ENCODE results near the gene SCYGR8.

Gene SCYGR8

GRCh38 chr2:227767830-227768229 lies 22.1 kb downstream of the SCYGR8 start:
- Histone ChIP-seq H3K36me3 (ENCODE audit: control insufficient read depth in 1 of 2, insufficient read depth in 2 of 2, low read depth in 1 of 2, low read length in 2 of 2) (no peaks in the 10 kb centered on the region), H3K14ac (ENCODE audit: low read length in 2 of 2) (no peak overlapping the region), H2AFZ (ENCODE audit: low read depth, low read length) (no peak overlapping the region), H3K9ac (ENCODE audit: low read length) (no peak overlapping the region), H3K4me1 (ENCODE audit: control insufficient read depth, insufficient read depth, low read depth, low read length) (peaks cover 7% of the 10 kb centered on the region), H4K91ac (ENCODE audit: low read length) (no peak overlapping the region), H2BK12ac (ENCODE audit: low read length in 2 of 2) (no peak overlapping the region), H4K8ac (ENCODE audit: low read length) (no peak overlapping the region), H3K27ac (ENCODE audit: low read length, poor library complexity, severe bottlenecking) (no peak overlapping the region), H2BK15ac (ENCODE audit: low read depth, poor library complexity, severe bottlenecking) (peak overlapping the region; percentile 62), H3K4me3 (ENCODE audit: insufficient read depth in 1 of 2, low read depth in 1 of 2, low read length in 2 of 2) (no peak overlapping the region), H2BK120ac (ENCODE audit: low read depth, low read length) (no peak overlapping the region), H2BK5ac (ENCODE audit: low read depth, low read length, poor library complexity, severe bottlenecking) (no peak overlapping the region), H3K4ac (ENCODE audit: low read depth in 1 of 2, low read length in 2 of 2) (no peak overlapping the region), H3K18ac (ENCODE audit: low read depth in 1 of 2, low read length in 2 of 2) (no peak overlapping the region), H3K79me1 (replicated peaks; ENCODE audit: low read length, poor library complexity, severe bottlenecking) (no peaks in the 10 kb centered on the region), H3K4me2 (ENCODE audit: low read length, poor library complexity, severe bottlenecking) (no peak overlapping the region), H2AK5ac (ENCODE audit: low read length, severe bottlenecking) (peak overlapping the region; percentile 35), H3K23ac (ENCODE audit: low read length in 2 of 2) (no peak overlapping the region), H3K9me3 (ENCODE audit: control insufficient read depth, low read length) (no peaks in the 10 kb centered on the region), H3K27me3 (ENCODE audit: control insufficient read depth in 1 of 2, insufficient read depth in 1 of 2, low read length in 2 of 2) (no peaks in the 10 kb centered on the region)
- no peak for DNase-seq
- WGBS: 93% methylated on average over 22 of the region's 22 CpGs

DNA sequence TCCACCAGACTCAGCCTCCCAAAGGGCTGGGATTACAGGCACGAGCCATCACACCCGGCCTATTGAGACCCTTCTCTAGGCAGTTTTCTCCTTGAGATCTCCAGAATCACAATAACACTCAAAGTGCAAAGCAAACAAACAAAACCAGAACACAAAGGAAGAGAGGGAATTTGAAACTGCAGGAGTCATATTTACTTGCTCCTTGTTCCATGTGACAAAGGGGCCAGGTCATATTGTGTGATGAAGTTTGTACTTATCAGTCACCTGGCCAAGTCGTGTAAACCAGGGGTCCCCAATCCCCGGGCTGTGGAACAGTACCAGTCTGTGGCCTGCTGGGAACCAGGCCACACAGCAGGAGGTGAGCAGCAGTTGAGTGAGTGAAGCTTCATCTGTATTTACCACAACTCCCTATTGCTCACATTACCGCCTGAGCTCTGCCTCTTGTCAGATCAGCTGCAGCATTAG lies 26.5 kb downstream of the SCYGR8 start:
- H3K27ac ChIP-seq (ENCODE audit: low read length, poor library complexity, severe bottlenecking): no peak overlapping the region
- H3K4ac ChIP-seq (ENCODE audit: low read depth in 1 of 2, low read length in 2 of 2): no peak overlapping the region
- WGBS: 73% methylated on average over 3 of the region's 5 CpGs
- H2AFZ ChIP-seq (ENCODE audit: low read depth, low read length): no peak overlapping the region
- H2BK15ac ChIP-seq (ENCODE audit: low read depth, poor library complexity, severe bottlenecking): no peak overlapping the region
- H2AK5ac ChIP-seq (ENCODE audit: low read length, severe bottlenecking): no peak overlapping the region
- no peak for DNase-seq
- peak overlapping the region in 1 of 2 experiments; percentile 60 for H3K14ac ChIP-seq (ENCODE audit: low read length in 2 of 2)
- no peak overlapping the region for H2BK5ac ChIP-seq (ENCODE audit: low read depth, low read length, poor library complexity, severe bottlenecking)
- H3K23ac ChIP-seq (ENCODE audit: low read length in 2 of 2): no peak overlapping the region
- H3K36me3 ChIP-seq (ENCODE audit: control insufficient read depth in 1 of 2, insufficient read depth in 2 of 2, low read depth in 1 of 2, low read length in 2 of 2): no peaks in the 10 kb centered on the region
- no peak overlapping the region for H3K4me3 ChIP-seq (ENCODE audit: insufficient read depth in 1 of 2, low read depth in 1 of 2, low read length in 2 of 2)
- H3K9me3 ChIP-seq (ENCODE audit: control insufficient read depth, low read length): no peaks in the 10 kb centered on the region
- H2BK12ac ChIP-seq (ENCODE audit: low read length in 2 of 2): no peak overlapping the region
- no peaks in the 10 kb centered on the region for H3K79me1 ChIP-seq (replicated peaks; ENCODE audit: low read length, poor library complexity, severe bottlenecking)
- H3K4me1 ChIP-seq (ENCODE audit: control insufficient read depth, insufficient read depth, low read depth, low read length): peaks cover 2% of the 10 kb centered on the region
- H2BK120ac ChIP-seq (ENCODE audit: low read depth, low read length): no peak overlapping the region
- H3K9ac ChIP-seq (ENCODE audit: low read length): no peak overlapping the region
- H3K27me3 ChIP-seq (ENCODE audit: control insufficient read depth in 1 of 2, insufficient read depth in 1 of 2, low read length in 2 of 2): no peaks in the 10 kb centered on the region
- H4K91ac ChIP-seq (ENCODE audit: low read length): no peak overlapping the region
- no peak overlapping the region for H3K4me2 ChIP-seq (ENCODE audit: low read length, poor library complexity, severe bottlenecking)
- no peak overlapping the region for H3K18ac ChIP-seq (ENCODE audit: low read depth in 1 of 2, low read length in 2 of 2)
- H4K8ac ChIP-seq (ENCODE audit: low read length): no peak overlapping the region

DNA sequence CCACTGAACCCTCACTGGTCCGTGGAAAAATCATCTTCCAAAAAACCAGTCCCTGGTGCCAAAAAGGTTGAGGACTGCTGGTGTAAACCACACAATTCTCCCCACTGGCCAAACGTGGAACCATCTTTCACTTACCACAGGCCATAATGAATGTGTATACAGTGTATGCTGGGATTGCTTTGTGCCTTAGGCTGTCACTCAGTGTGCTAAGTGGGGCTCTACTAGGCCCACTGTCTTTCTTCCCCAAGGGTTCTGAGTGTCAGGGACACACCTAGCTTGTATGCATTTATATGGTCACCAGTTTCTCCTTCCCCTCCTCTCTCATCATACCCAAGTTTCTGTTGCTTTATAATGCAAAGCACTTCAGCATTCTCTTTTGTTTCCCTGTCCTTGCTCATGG lies 27.2 kb downstream of the SCYGR8 start:
- no peak overlapping the region for H3K4me2 ChIP-seq (ENCODE audit: low read length, poor library complexity, severe bottlenecking)
- no peak overlapping the region for H3K14ac ChIP-seq (ENCODE audit: low read length in 2 of 2)
- H3K36me3 ChIP-seq (ENCODE audit: control insufficient read depth in 1 of 2, insufficient read depth in 2 of 2, low read depth in 1 of 2, low read length in 2 of 2): no peaks in the 10 kb centered on the region
- H3K4ac ChIP-seq (ENCODE audit: low read depth in 1 of 2, low read length in 2 of 2): no peak overlapping the region
- no peak overlapping the region for H2AK5ac ChIP-seq (ENCODE audit: low read length, severe bottlenecking)
- H3K9me3 ChIP-seq (ENCODE audit: control insufficient read depth, low read length): no peaks in the 10 kb centered on the region
- H3K9ac ChIP-seq (ENCODE audit: low read length): no peak overlapping the region
- no peak overlapping the region for H3K27ac ChIP-seq (ENCODE audit: low read length, poor library complexity, severe bottlenecking)
- H4K8ac ChIP-seq (ENCODE audit: low read length): no peak overlapping the region
- H3K23ac ChIP-seq (ENCODE audit: low read length in 2 of 2): no peak overlapping the region
- no peaks in the 10 kb centered on the region for H3K27me3 ChIP-seq (ENCODE audit: control insufficient read depth in 1 of 2, insufficient read depth in 1 of 2, low read length in 2 of 2)
- DNase-seq: no peak
- no peak overlapping the region for H2BK120ac ChIP-seq (ENCODE audit: low read depth, low read length)
- no peak overlapping the region for H4K91ac ChIP-seq (ENCODE audit: low read length)
- no peak overlapping the region for H2BK15ac ChIP-seq (ENCODE audit: low read depth, poor library complexity, severe bottlenecking)
- peaks cover 2% of the 10 kb centered on the region for H3K4me1 ChIP-seq (ENCODE audit: control insufficient read depth, insufficient read depth, low read depth, low read length)
- no peak overlapping the region for H2AFZ ChIP-seq (ENCODE audit: low read depth, low read length)
- no peak overlapping the region for H3K18ac ChIP-seq (ENCODE audit: low read depth in 1 of 2, low read length in 2 of 2)
- H3K4me3 ChIP-seq (ENCODE audit: insufficient read depth in 1 of 2, low read depth in 1 of 2, low read length in 2 of 2): no peak overlapping the region
- H2BK12ac ChIP-seq (ENCODE audit: low read length in 2 of 2): no peak overlapping the region
- no peaks in the 10 kb centered on the region for H3K79me1 ChIP-seq (replicated peaks; ENCODE audit: low read length, poor library complexity, severe bottlenecking)
- WGBS: 100% methylated on average over 1 of the region's 2 CpGs
- no peak overlapping the region for H2BK5ac ChIP-seq (ENCODE audit: low read depth, low read length, poor library complexity, severe bottlenecking)

DNA sequence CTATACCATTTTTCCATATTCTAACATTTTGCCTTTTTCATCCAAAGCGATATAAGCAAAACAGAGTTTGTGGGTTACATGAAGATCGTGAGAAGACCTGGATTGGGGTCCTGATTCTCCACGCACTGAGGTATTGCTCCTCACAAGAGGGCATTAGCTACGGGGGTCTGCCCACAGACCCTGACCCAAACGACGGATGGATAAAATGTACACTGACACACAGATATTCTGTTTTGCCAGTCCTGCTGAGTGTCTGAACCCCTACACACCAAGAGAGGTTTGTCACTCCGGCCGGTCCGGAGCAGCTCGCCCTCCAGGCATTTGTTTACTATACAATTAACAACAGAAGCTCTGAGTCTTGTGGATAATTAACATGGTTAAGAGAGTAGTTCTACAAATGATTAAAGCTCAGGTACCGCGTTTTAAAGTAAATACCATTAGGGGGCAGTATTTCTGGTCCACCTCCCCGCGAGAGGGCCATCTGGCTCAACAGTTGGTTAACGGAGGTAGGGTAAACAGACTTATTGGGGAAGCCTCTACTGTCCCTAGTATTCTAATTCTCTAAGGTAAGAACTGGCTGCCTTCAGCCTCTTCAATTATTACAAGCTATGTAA lies 28.4 kb downstream of the SCYGR8 start:
- no peak overlapping the region for H3K14ac ChIP-seq (ENCODE audit: low read length in 2 of 2)
- no peak for DNase-seq
- no peak overlapping the region for H2BK5ac ChIP-seq (ENCODE audit: low read depth, low read length, poor library complexity, severe bottlenecking)
- no peaks in the 10 kb centered on the region for H3K79me1 ChIP-seq (replicated peaks; ENCODE audit: low read length, poor library complexity, severe bottlenecking)
- no peak overlapping the region for H4K8ac ChIP-seq (ENCODE audit: low read length)
- no peak overlapping the region for H3K4me3 ChIP-seq (ENCODE audit: insufficient read depth in 1 of 2, low read depth in 1 of 2, low read length in 2 of 2)
- no peak overlapping the region for H3K4ac ChIP-seq (ENCODE audit: low read depth in 1 of 2, low read length in 2 of 2)
- H2AK5ac ChIP-seq (ENCODE audit: low read length, severe bottlenecking): no peak overlapping the region
- H3K4me1 ChIP-seq (ENCODE audit: control insufficient read depth, insufficient read depth, low read depth, low read length): peaks cover 2% of the 10 kb centered on the region
- H3K4me2 ChIP-seq (ENCODE audit: low read length, poor library complexity, severe bottlenecking): no peak overlapping the region
- no peak overlapping the region for H3K23ac ChIP-seq (ENCODE audit: low read length in 2 of 2)
- no peak overlapping the region for H3K27ac ChIP-seq (ENCODE audit: low read length, poor library complexity, severe bottlenecking)
- no peaks in the 10 kb centered on the region for H3K36me3 ChIP-seq (ENCODE audit: control insufficient read depth in 1 of 2, insufficient read depth in 2 of 2, low read depth in 1 of 2, low read length in 2 of 2)
- no peak overlapping the region for H2BK12ac ChIP-seq (ENCODE audit: low read length in 2 of 2)
- H3K9me3 ChIP-seq (ENCODE audit: control insufficient read depth, low read length): no peaks in the 10 kb centered on the region
- H2BK120ac ChIP-seq (ENCODE audit: low read depth, low read length): no peak overlapping the region
- no peak overlapping the region for H2BK15ac ChIP-seq (ENCODE audit: low read depth, poor library complexity, severe bottlenecking)
- H3K27me3 ChIP-seq (ENCODE audit: control insufficient read depth in 1 of 2, insufficient read depth in 1 of 2, low read length in 2 of 2): no peaks in the 10 kb centered on the region
- H4K91ac ChIP-seq (ENCODE audit: low read length): no peak overlapping the region
- H3K18ac ChIP-seq (ENCODE audit: low read depth in 1 of 2, low read length in 2 of 2): no peak overlapping the region
- WGBS: 64% methylated on average over 11 of the region's 15 CpGs
- no peak overlapping the region for H2AFZ ChIP-seq (ENCODE audit: low read depth, low read length)
- H3K9ac ChIP-seq (ENCODE audit: low read length): no peak overlapping the region

Measured in mesenchymal stem cell (in vitro differentiated cells and primary cell).